MG63 (cell line): ENCODE measurements around the gene GPBP1. TPM values are rescaled to one million over a fixed set of nuclear protein-coding genes. Genes with fewer than 3 reads are reported as not detected.
A peak's percentile ranks its signal among the peaks of the same experiment; 100 is the strongest.
"Not testable (repeated sequence)": the region's sequence is repeated elsewhere in the genome, so short reads cannot be mapped to it uniquely, and the experiment has no call there.

Source experiments
- DNase-seq: peaks from one replicate; pipeline ENCODE4 v3.0.0-alpha.2; 2020
- H3K27me3 ChIP-seq: fragments of 250-450 bp; sonication (Bioruptor Pico); 2 replicates; pipeline ENCODE4 v1.5.1; 2020; ENCODE audit warnings: mild to moderate bottlenecking, moderate library complexity
- H3K36me3 ChIP-seq: fragments of 250-450 bp; sonication (Bioruptor Pico); 2 replicates; pipeline ENCODE4 v1.5.1; 2020; ENCODE audit warnings: mild to moderate bottlenecking, moderate library complexity
- H3K4me3 ChIP-seq: fragments of 250-450 bp; sonication (Bioruptor Pico); 2 replicates; pipeline ENCODE4 v1.5.1; 2020; ENCODE audit warnings: mild to moderate bottlenecking, moderate library complexity
- H3K9me3 ChIP-seq: fragments of 250-450 bp; sonication (Bioruptor Pico); 2 replicates; pipeline ENCODE4 v1.5.1; 2020; ENCODE audit warnings: mild to moderate bottlenecking, moderate library complexity
- total RNA-seq: library from RNA; depleted of rRNA; stranded (reverse); fragments of >200 nt; shearing (Covaris generic); gene quantifications from 2 replicates; pipeline ENCODE4 v1.2.3, GENCODE V29; 2014; ENCODE audit warnings: low replicate concordance; rRNA removed

The GPBP1 gene
- total RNA-seq, 1 experiment from 2014 or later = 37.4 TPM

DNA sequence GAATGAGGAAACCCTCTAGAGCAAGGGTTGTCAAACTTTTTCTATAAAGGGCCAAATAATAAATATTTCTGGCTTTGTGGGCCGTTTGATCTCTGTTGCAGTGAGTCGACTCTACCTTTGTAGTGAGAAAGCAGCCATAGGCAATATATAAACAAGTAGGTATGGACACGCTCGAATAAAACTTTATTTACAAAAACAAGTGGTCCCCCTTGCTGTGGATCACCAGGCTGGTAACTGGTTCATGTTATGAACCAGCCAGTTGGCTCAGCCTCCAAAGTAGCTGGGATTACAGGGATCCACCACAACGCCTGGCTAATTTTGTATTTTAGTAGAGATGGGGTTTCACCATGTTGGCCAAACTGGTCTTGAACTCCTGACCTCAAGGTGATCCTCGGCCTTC is 118.5 kb downstream of the GPBP1 start:
- no peak overlapping the region for H3K4me3 ChIP-seq
- no peaks in the 10 kb centered on the region for H3K36me3 ChIP-seq
- DNase-seq = no peak
- no peaks in the 10 kb centered on the region for H3K27me3 ChIP-seq
- no peaks in the 10 kb centered on the region for H3K9me3 ChIP-seq

DNA sequence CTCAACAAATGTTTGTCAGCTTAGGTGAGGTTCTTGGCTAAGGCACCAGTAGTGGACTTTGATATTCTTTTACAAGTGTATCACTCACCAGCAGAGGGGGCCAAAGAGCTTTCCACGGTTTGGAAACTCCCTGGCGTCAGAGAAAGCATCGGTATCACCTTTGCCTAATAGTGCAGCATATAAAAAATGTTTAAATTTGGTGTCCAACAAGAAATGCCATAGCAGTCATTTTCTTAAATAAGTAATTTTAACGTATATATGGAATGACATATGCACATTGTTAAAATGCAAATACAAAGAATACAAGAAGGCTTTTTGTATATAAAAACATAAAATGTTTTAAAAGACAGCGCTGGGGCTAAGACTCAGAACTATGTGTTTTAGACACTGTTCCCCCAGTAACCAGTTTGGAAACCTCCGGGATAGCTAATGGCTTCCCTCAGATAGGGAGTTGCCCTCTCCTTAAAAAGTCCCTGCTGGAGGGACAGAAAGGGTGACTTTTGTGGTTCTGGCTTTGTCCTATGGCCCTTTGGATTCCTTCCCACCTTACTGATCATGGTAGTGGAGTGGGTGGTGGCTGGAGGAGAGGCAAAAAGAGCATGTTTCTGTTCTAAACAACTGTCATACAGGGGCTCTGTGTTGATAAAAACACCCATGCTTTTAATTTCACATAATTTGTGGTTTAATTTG is 124.6 kb downstream of the GPBP1 start:
- H3K36me3 ChIP-seq = no peaks in the 10 kb centered on the region
- H3K4me3 ChIP-seq = no peak overlapping the region
- peak; percentile 64 for DNase-seq
- no peaks in the 10 kb centered on the region for H3K27me3 ChIP-seq
- H3K9me3 ChIP-seq = no peaks in the 10 kb centered on the region

DNA sequence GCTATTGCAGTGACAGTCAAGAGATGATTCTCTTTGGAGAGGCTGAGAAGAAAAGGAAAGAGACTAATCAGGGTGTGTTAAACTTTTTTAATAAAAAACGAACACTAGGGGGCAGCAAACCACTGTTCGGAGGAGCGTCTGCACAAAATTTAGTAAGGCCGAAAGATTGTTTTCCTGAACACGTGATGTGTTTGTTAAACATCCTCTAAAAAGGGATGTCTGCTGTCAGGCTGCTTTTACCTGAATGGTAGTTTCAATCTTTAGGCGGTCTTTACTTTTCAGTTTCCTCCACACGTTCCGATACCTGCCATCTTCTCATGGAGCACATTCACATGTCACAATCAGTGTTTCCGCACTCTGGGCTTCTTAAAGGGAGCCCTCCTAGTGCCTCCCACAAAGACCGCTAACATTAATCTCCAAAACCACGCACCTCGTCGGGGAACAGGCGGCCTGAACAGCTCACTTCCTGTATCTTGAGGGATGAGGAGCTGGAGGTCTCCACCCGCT is 125.2 kb downstream of the GPBP1 start:
- H3K9me3 ChIP-seq = no peaks in the 10 kb centered on the region
- H3K36me3 ChIP-seq = no peaks in the 10 kb centered on the region
- no peaks in the 10 kb centered on the region for H3K27me3 ChIP-seq
- peak; percentile 12 for DNase-seq
- H3K4me3 ChIP-seq = no peak overlapping the region

DNA sequence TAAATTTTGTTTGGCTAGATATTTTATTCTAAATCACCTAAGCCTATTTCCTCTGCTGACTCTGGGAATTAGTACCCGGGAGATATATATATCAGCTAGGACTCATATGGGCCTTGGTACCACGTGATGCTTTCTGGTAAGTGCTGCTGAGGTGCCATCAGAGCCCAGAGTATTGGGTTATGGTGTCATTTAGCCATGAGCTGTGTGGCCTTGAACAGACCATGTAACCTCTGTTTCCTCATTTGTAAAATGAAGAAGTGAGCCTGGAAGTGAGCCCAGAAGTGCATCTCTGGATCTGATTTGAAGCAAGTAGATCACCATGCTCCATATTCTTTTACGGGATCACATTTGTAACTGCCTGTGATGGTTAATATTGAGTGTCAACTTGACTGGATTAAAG is 126.1 kb downstream of the GPBP1 start:
- DNase-seq = no peak
- Histone ChIP-seq H3K36me3 (no peaks in the 10 kb centered on the region), H3K4me3 (no peak overlapping the region), H3K9me3 (no peaks in the 10 kb centered on the region), H3K27me3 (no peaks in the 10 kb centered on the region)

DNA sequence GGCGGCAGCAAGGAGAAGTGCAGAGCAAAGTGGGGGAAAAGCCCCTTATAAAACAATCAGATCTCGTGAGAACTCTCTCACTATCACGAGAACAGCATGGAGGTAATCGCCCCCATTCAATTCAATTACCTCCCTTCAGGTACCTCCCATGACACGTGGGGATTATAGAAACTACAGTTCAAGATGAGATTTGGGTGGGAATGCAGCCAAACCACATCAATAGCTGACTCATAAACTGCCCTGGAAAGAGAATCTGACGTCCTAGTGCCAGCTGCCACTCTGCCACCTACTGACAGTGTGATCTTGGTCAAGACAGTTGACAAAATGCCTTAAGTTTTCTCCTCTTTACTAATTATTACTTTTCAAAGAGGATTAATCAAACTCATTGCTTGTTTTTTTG is 128.3 kb downstream of the GPBP1 start:
- Histone ChIP-seq H3K4me3 (no peak overlapping the region), H3K36me3 (no peaks in the 10 kb centered on the region), H3K27me3 (no peaks in the 10 kb centered on the region), H3K9me3 (no peaks in the 10 kb centered on the region)
- peak; percentile 53 for DNase-seq

DNA sequence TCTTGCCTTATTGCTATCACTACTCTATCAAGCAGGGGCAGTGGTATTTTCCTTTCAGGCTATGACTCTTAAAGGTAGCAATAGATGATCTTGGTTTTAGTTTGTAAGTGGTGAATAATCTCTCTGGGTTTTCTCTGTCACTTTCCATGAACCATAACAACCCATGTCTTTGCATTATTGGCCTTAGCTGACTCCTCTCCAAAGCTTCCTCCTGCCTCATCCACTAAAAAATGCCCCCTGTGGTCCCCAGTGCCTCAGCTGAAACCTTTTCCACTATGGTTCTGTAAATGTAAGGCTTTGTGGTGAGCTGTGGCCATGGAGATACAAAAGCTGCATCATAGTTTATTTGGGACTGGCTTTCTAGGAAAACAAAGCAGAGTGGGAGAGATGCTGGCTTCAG is 128.8 kb downstream of the GPBP1 start:
- H3K4me3 ChIP-seq = no peak overlapping the region
- H3K9me3 ChIP-seq = no peaks in the 10 kb centered on the region
- H3K27me3 ChIP-seq = no peaks in the 10 kb centered on the region
- DNase-seq = peak; percentile 13
- no peaks in the 10 kb centered on the region for H3K36me3 ChIP-seq

DNA sequence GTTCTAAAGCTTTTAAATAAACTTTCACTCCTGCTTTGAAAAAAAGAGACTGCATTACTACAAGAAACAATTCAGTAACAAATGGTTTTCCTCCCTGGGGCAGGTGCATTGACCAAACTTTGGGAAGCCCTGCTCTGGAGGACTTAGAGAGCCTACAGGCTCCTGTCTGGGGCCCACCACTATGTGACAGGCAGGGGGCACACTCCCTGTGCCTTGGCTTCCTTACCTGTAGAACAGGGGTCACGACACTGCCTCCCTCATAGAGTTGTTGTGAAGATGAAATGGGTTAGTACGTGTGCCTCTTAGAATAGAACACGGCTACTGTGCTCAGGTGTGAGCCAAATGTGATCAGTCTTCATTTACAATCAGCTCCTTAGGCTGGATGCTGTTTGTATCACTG is 130.1 kb downstream of the GPBP1 start:
- Histone ChIP-seq H3K36me3 (no peaks in the 10 kb centered on the region), H3K9me3 (no peaks in the 10 kb centered on the region), H3K27me3 (no peaks in the 10 kb centered on the region), H3K4me3 (no peak overlapping the region)
- no peak for DNase-seq

DNA sequence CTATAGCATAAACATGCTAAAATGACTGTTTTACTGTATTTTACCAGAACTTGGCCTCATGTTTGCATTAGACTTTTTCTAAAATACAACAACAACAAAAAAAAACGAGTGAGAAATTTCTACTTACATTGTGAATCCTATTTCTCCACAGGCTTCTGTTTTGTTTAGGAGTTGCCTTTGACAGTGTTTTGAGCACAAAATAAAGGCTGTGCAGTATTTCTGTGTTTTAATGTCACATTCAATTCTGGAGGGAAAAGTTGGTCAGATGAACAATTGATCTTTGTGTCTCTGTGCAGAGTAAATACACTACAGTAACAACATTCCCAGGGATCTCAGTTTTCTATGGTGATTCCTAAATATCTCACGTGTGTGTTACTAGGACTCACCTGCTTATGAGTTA is 131.1 kb downstream of the GPBP1 start:
- no peak for DNase-seq
- Histone ChIP-seq H3K27me3 (no peaks in the 10 kb centered on the region), H3K4me3 (no peak overlapping the region), H3K36me3 (no peaks in the 10 kb centered on the region), H3K9me3 (no peaks in the 10 kb centered on the region)

DNA sequence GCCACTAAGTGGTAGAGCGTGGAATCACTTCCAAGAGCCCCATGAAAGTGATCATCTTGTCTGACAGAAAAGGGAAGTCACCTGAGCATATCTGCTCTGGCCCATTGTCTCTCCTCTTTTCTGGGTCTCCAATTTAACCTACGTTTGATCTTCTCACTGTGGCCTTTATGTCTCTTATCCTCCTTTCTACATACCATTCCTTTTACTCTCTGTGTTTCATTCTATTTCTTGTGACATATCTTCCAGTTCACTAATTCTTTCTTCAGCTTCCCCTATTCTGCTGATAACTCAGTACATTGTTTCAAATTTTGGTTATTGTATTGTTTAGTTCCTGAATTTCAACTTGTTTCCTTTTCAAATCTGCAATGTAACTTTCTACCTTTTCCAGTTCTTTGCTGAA is 132.5 kb downstream of the GPBP1 start:
- Histone ChIP-seq H3K27me3 (no peaks in the 10 kb centered on the region), H3K4me3 (no peak overlapping the region), H3K9me3 (no peaks in the 10 kb centered on the region), H3K36me3 (no peaks in the 10 kb centered on the region)
- DNase-seq = no peak

DNA sequence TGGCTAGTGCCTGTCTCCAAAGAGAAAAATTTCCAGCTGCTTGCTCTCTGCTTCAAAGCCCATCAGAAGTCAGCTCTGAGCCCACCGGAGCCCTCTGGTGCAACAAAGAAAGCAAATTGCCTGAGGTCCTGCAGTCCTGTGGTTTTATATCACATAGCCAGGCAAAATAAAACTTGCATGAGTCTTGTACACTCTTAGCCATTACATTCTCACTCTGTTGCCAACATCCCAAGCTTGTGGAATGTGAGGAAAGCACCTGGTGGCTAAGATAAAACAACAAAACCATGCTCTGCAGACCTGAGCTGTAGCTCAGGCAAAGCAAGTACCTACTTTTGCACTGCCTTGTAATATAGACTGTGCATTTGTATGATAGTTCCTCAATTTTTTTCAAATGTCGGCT is 133.7 kb downstream of the GPBP1 start:
- Histone ChIP-seq H3K27me3 (no peaks in the 10 kb centered on the region), H3K4me3 (no peak overlapping the region), H3K9me3 (no peaks in the 10 kb centered on the region), H3K36me3 (no peaks in the 10 kb centered on the region)
- DNase-seq = no peak

DNA sequence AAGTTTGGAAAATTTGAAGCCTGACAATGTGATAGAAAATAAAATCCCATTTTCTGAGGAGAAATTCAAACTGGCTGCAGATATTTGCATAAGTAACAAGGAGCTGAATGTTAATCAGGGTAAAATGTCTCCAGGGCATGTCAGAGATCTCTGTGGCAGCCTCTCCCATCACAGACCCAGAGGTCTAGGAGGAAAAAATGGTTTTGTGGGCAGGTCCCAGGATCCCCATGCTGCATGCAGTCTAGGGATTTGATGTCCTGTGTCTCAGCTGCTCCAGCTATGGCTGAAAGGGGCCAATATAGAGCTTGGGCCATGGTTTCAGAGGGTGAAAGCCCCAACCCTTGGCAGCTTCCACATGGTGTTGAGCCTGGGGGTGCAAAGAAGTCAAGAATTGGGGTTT is 135.2 kb downstream of the GPBP1 start:
- H3K4me3 ChIP-seq, H3K27me3 ChIP-seq, H3K36me3 ChIP-seq, H3K9me3 ChIP-seq, DNase-seq: not testable (repeated sequence)

DNA sequence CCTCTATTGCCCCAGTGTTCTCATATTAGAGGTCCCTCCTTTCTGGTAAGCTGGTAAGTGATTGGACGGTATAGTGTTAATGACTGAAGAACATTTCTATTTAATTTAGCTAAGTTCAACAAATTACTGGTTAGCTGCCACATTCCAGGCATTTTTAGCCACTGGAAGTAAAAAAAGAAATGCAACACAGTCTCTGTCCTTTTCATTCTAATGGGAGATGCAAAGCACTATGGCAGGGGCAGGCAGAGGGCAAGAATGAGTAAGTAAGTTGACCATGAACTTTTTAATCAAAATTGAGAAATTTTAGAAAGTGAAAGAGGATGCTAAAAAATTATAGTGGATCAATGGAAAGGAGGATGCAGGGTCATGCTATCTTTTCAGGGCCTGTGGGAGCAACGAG is 137.4 kb downstream of the GPBP1 start:
- DNase-seq = no peak
- no peak overlapping the region for H3K4me3 ChIP-seq
- no peaks in the 10 kb centered on the region; the same call in 1 of the 2 replicates for H3K9me3 ChIP-seq
- no peaks in the 10 kb centered on the region for H3K27me3 ChIP-seq
- no peaks in the 10 kb centered on the region for H3K36me3 ChIP-seq

DNA sequence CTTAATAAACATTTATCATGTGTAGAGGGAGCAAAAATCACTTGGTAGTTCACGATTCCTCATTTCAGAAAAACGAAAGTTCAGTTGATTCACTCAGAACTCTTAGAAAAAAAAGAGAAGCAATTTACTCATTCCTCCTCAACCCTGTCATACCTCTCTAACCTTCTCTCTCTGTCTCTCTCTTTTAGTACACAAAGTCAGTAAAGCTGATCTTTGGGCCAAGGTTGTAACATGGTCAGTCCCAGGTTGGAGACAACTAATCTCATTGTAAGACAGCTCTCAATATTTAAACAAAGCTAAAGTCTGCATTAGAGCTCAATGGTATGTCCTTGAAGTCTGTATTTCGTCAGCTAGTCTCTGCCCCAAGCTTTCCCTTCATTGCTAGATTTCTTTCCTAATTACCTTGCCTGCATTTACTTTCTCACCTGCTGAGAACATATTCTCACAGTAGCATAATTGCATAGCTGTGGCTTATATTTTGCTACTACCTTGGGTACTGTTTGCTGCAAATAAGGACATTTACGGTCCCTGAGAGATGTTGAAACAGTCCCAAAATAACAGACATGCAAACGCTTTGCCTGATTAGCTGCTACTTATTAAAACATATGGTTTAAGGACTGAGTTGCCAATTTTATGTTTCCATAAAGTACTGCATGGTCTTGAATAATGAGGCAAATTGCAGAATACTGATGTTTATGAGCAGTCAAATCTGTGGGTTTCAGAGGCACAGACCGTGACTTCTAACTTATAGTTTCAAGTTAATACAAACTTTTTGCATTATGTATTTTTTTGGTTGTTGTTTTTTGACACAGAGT is 138.3 kb downstream of the GPBP1 start:
- Histone ChIP-seq H3K27me3 (no peaks in the 10 kb centered on the region), H3K36me3 (no peaks in the 10 kb centered on the region), H3K4me3 (no peak overlapping the region), H3K9me3 (no peaks in the 10 kb centered on the region; the same call in 1 of the 2 replicates)
- DNase-seq = no peak

DNA sequence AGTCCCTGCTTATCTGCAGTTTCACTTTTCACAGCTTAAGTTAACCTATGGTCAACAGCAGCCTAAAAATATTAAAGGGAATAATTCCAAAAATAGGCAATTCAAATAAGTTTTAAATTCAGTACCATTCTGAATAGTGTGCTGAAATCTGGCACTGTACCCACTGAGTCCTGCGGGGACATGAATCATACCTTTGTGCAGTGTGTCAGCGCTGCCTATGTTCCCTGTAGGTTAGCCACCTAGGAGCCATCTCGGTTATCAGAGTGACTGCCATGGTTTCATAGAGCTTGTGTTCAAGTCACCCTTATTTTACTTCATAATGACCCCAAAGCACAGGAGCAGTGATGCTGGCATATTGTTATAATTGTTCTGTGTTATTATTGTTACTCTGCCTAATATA is 139.9 kb downstream of the GPBP1 start:
- no peak for DNase-seq
- Histone ChIP-seq H3K4me3 (no peak overlapping the region), H3K27me3 (no peaks in the 10 kb centered on the region), H3K36me3 (no peaks in the 10 kb centered on the region), H3K9me3 (no peaks in the 10 kb centered on the region; the same call in 1 of the 2 replicates)

Other genes with a start within 250 kb of the GPBP1 start
- 7.7 and 82.5 TPM in 2 replicates for gene MIER3, start 221.9 kb upstream of the GPBP1 start, total RNA-seq